IMR-90 (cell line): ENCODE results near the gene CDK12. TPM values are rescaled to one million over a fixed set of nuclear protein-coding genes. Genes with fewer than 3 reads are reported as not detected.

Experiments used
- ATAC-seq: fragments of 200-7000 bp; cut with Tn5 transposase; 2 replicates; pipeline ENCODE4 v1.9.1; 2020; ENCODE audit warnings: low read depth, mild to moderate bottlenecking, moderate library complexity
- BruUV-seq: library from RNA; stranded (reverse); fragments of 400-500 nt; replicated peaks from 2 replicates; lab custom pipeline; 2021; lab: Mats Ljungman, UMichigan
- CTCF ChIA-PET: fragments of 300-600 bp; formaldehyde crosslinking; extraction: SDS; loops from one replicate; lab custom pipeline; 2021; ENCODE audit warnings: antibody characterized with exemption; lab: Yijun Ruan, JAX
- POLR2A ChIA-PET: fragments of 300-600 bp; sonication (Branson Sonifier 250); formaldehyde crosslinking; loops from one replicate; lab custom pipeline; 2022; ENCODE audit warnings: antibody characterized with exemption; ENCODE audit not compliant: unreplicated experiment; lab: Charles Lee
- DNase-seq: peaks from one replicate; pipeline ENCODE4 v3.0.0; 2013
- H2AFZ ChIP-seq: replicated peaks from 2 replicates; pipeline ENCODE3; 2013; ENCODE audit warnings: low read length, mild to moderate bottlenecking; ENCODE audit not compliant: poor library complexity
- H2AK5ac ChIP-seq: 2 replicates; pipeline ENCODE4 v1.6.1; 2013; ENCODE audit warnings: low read depth, low read length, inconsistent platforms
- H2AK9ac ChIP-seq: replicated peaks from 2 replicates; pipeline ENCODE3; 2013; ENCODE audit warnings: mild to moderate bottlenecking, low read depth, low read length, moderate library complexity; ENCODE audit not compliant: poor library complexity
- H2BK120ac ChIP-seq: 2 replicates; pipeline ENCODE4 v1.6.1; 2013; ENCODE audit warnings: low read depth, low read length, inconsistent platforms
- H2BK15ac ChIP-seq: 3 replicates; pipeline ENCODE4 v1.6.1; 2013; ENCODE audit warnings: low read depth, low read length, inconsistent platforms
- H2BK20ac ChIP-seq: 2 replicates; pipeline ENCODE4 v1.6.1; 2013; ENCODE audit warnings: low read depth, mild to moderate bottlenecking, inconsistent platforms, low read length, moderate library complexity
- H2BK5ac ChIP-seq: 2 replicates; pipeline ENCODE4 v1.6.1; 2013; ENCODE audit warnings: mild to moderate bottlenecking, low read depth, low read length, inconsistent platforms; ENCODE audit not compliant: poor library complexity, severe bottlenecking
- H3K14ac ChIP-seq: replicated peaks from 2 replicates; pipeline ENCODE4 v1.6.1; 2013; ENCODE audit warnings: low read depth, low read length, inconsistent platforms
- H3K18ac ChIP-seq: 2 replicates; pipeline ENCODE4 v1.6.1; 2013; ENCODE audit warnings: low read depth, low read length, control low read depth
- H3K23ac ChIP-seq: 2 replicates; pipeline ENCODE4 v1.6.1; 2013; ENCODE audit warnings: low read depth, low read length, inconsistent platforms
- H3K27ac ChIP-seq: 2 replicates; pipeline ENCODE4 v1.5.1; 2013; ENCODE audit warnings: mild to moderate bottlenecking, control low read depth, low read length; ENCODE audit not compliant: insufficient read depth
- H3K27me3 ChIP-seq: 2 replicates; pipeline ENCODE4 v1.6.1; 2013; ENCODE audit warnings: low read length; ENCODE audit not compliant: control insufficient read depth, insufficient read depth
- H3K36me3 ChIP-seq: 2 replicates; pipeline ENCODE4 v1.6.1; 2013; ENCODE audit warnings: low read length, mixed read lengths; ENCODE audit not compliant: control insufficient read depth, insufficient read depth
- H3K4ac ChIP-seq: 2 replicates; pipeline ENCODE4 v1.6.1; 2013; ENCODE audit warnings: low read depth, low read length, inconsistent platforms
- H3K4me1 ChIP-seq: 2 replicates; pipeline ENCODE4 v1.6.1; 2013; ENCODE audit warnings: low read length, mixed read lengths; ENCODE audit not compliant: control insufficient read depth, insufficient read depth
- H3K4me2 ChIP-seq: 2 replicates; pipeline ENCODE4 v1.6.1; 2013; ENCODE audit warnings: low read depth, mild to moderate bottlenecking, control low read depth, low read length, moderate library complexity
- H3K4me3 ChIP-seq: 2 replicates; pipeline ENCODE4 v1.5.1; 2013; ENCODE audit warnings: low read depth, mild to moderate bottlenecking, control low read depth, low read length, moderate library complexity; ENCODE audit not compliant: insufficient read depth
- H3K56ac ChIP-seq: 2 replicates; pipeline ENCODE4 v1.6.1; 2013; ENCODE audit warnings: low read length, inconsistent platforms; ENCODE audit not compliant: insufficient read depth; ENCODE audit errors: extremely low read depth
- H3K79me1 ChIP-seq, 2 experiments: 2 replicates each; pipeline ENCODE4 v1.6.1; 2013; ENCODE audit warnings: low read length in 2 of 2, inconsistent platforms in 1 of 2, low read depth in 1 of 2
- H3K9ac ChIP-seq: 2 replicates; pipeline ENCODE4 v1.6.1; 2013; ENCODE audit warnings: low read depth, low read length, control low read depth
- H3K9me1 ChIP-seq: 2 replicates; pipeline ENCODE4 v1.6.1; 2013; ENCODE audit warnings: low read length, inconsistent platforms; ENCODE audit not compliant: insufficient read depth
- H3K9me3 ChIP-seq: 2 replicates; pipeline ENCODE4 v1.6.1; 2013; ENCODE audit warnings: low read length; ENCODE audit not compliant: control insufficient read depth, insufficient read depth
- H4K20me1 ChIP-seq: 2 replicates; pipeline ENCODE4 v1.6.1; 2013; ENCODE audit warnings: low read length, inconsistent platforms; ENCODE audit not compliant: insufficient read depth
- H4K5ac ChIP-seq: 2 replicates; pipeline ENCODE4 v1.6.1; 2013; ENCODE audit warnings: mild to moderate bottlenecking, low read depth, low read length, control low read depth
- H4K8ac ChIP-seq, 2 experiments: 2 replicates each; pipeline ENCODE4 v1.6.1; 2013; ENCODE audit warnings: low read depth in 2 of 2, low read length in 2 of 2, control low read depth in 1 of 2, inconsistent platforms in 1 of 2
- H4K91ac ChIP-seq: 2 replicates; pipeline ENCODE4 v1.6.1; 2013; ENCODE audit warnings: low read depth, low read length, inconsistent platforms; ENCODE audit not compliant: insufficient read depth
- CEBPB ChIP-seq: IDR thresholded peaks from 2 replicates; pipeline ENCODE4 v1.6.1; 2012; ENCODE audit warnings: low read depth, low read length, improper control_type of control experiment
- WGBS, 2 experiments: methylation state at CpG; one replicate each; pipeline versions ENCODE4 v1.1.5 to v1.1.7; 2013; ENCODE audit warnings: missing lambda C conversion rate in 2 of 2; ENCODE audit not compliant: insufficient read length in 1 of 2; ENCODE audit errors: extremely low coverage in 2 of 2; 5-methylcytosine and 5-hydroxymethylcytosine counted together
- dilution Hi-C: fragments of 300-500 bp; cut with HindIII; formaldehyde crosslinking; loops from one replicate; pipeline ENCODE4 v1.14.3; 2018; ENCODE audit warnings: low sequenced_read_pairs; ENCODE audit not compliant: unreplicated experiment
- in situ Hi-C: fragments of 300-500 bp; cut with MboI; formaldehyde crosslinking; loops from 3 replicates; pipeline ENCODE4 v1.14.3; 2019; ENCODE audit warnings: low sequenced_read_pairs, inconsistent platforms, mixed read lengths
- intact Hi-C: fragments of 100-400 bp; cut with micrococcal nuclease; formaldehyde crosslinking; loops from 2 replicates; pipeline ENCODE4 v1.10.0; 2022
- polyA plus RNA-seq, 3 experiments: library from polyadenylated mRNA; depleted of rRNA; stranded (reverse); fragments of >200 nt; gene quantifications; 2 replicates each; pipeline ENCODE4 v1.2.3, GENCODE V29; 2012; ENCODE audit warnings: low replicate concordance in 1 of 3
- total RNA-seq: library from RNA; depleted of rRNA; stranded (reverse); fragments of >200 nt; gene quantifications from 2 replicates; pipeline ENCODE4 v1.2.3, GENCODE V29; 2012

Gene CDK12
- total and polyA plus RNA-seq, 2 of the 4 experiments (the other 2 are of a cell fraction): 16.1 to 27.1 TPM

GRCh38 chr17:39507511-39507910 lies 46.2 kb downstream of the CDK12 start:
- no TSS peak for BruUV-seq
- Histone ChIP-seq H2AK9ac (no peak overlapping the region), H3K36me3 (peaks cover 40% of the 10 kb centered on the region), H2BK20ac (no peak overlapping the region), H3K9me3 (no peaks in the 10 kb centered on the region), H3K56ac (no peak overlapping the region), H4K5ac (no peak overlapping the region), H3K4ac (no peak overlapping the region), H3K27me3 (no peaks in the 10 kb centered on the region), H3K79me1 (peaks cover 18 to 24% of the 10 kb centered on the region in 2 experiments), H3K4me2 (no peak overlapping the region), H3K27ac (no peak overlapping the region), H3K18ac (no peak overlapping the region), H2BK5ac (no peak overlapping the region), H3K9me1 (no peaks in the 10 kb centered on the region), H3K4me1 (no peaks in the 10 kb centered on the region), H2AK5ac (no peak overlapping the region), H4K8ac (no peak overlapping the region), H4K20me1 (no peaks in the 10 kb centered on the region), H2BK15ac (no peak overlapping the region), H3K14ac (no peak overlapping the region), H3K23ac (no peak overlapping the region), H3K4me3 (no peak overlapping the region), H2BK120ac (no peak overlapping the region), H3K9ac (no peak overlapping the region), H4K91ac (no peak overlapping the region), H2AFZ (no peak overlapping the region)
- no peak for TF ChIP-seq CEBPB
- intact Hi-C loops: no loop called here
- POLR2A ChIA-PET: no interaction called here
- in situ Hi-C loops: no loop called here
- DNase-seq (no peak), ATAC-seq (no peak)
- WGBS, 2 experiments: no CpG with 5 or more reads among the region's 2 CpGs
- CTCF ChIA-PET: no interaction called here
- dilution Hi-C loops: no loop called here
